ENCODE measurements around the gene ANO2. TPM values are rescaled to one million over a fixed set of nuclear protein-coding genes. Genes with fewer than 3 reads are reported as not detected.

ANO2 gene
- total and polyA plus RNA-seq, 2 experiments from 2014 or later = 2.3 to 4.6 TPM

GRCh38 chr12:5654019-5654418 is 291.0 kb downstream of the ANO2 start:
- Mint-ChIP-seq H3K9me3 (no peaks in the 10 kb centered on the region), H3K27ac (no peak overlapping the region), H3K27me3 (ENCODE audit: insufficient read depth, low read depth, poor library complexity) (no peaks in the 10 kb centered on the region), H3K36me3 (ENCODE audit: low read depth) (no peaks in the 10 kb centered on the region), H3K4me1 (no peaks in the 10 kb centered on the region), H3K4me3 (no peak overlapping the region)
- Histone ChIP-seq H3K4me1 (ENCODE audit: insufficient read depth) (no peaks in the 10 kb centered on the region), H3K9me2 (ENCODE audit: insufficient read depth) (no peaks in the 10 kb centered on the region; the same call in 1 of the 2 replicates), H3F3A (replicated peaks; ENCODE audit: low read depth) (no peaks in the 10 kb centered on the region), H3K79me2 (replicated peaks; ENCODE audit: insufficient read depth) (no peaks in the 10 kb centered on the region), H3K4me3 (no peak overlapping the region), H2AFZ (no peak overlapping the region), H3K27ac (ENCODE audit: low read depth) (no peak overlapping the region), H3K36me3 (ENCODE audit: insufficient read depth) (no peaks in the 10 kb centered on the region), H3K27me3 (ENCODE audit: insufficient read depth) (no peaks in the 10 kb centered on the region), H3K4me2 (no peak overlapping the region), H4K20me1 (replicated peaks; ENCODE audit: insufficient read depth) (no peaks in the 10 kb centered on the region)
- DNase-seq (ENCODE audit: low spot score) (no peak), ATAC-seq (no peak)
- no peak for TF ChIP-seq EZH2 (IDR thresholded peaks at IDR 0.05; ENCODE audit: low read depth, unreplicated experiment)

- Mint-ChIP-seq H3K9me3 (no peaks in the 10 kb centered on the region), H3K27me3 (ENCODE audit: insufficient read depth, low read depth, poor library complexity) (no peaks in the 10 kb centered on the region), H3K36me3 (ENCODE audit: low read depth) (no peaks in the 10 kb centered on the region), H3K4me1 (peaks cover 12% of the 10 kb centered on the region; the same call in 2 of the 3 replicates), H3K4me3 (no peak overlapping the region), H3K27ac (no peak overlapping the region)
- no peak overlapping the region for H2AFZ ChIP-seq
- H3K27me3 ChIP-seq (ENCODE audit: insufficient read depth) = no peaks in the 10 kb centered on the region
- H3F3A ChIP-seq (replicated peaks; ENCODE audit: low read depth) = no peaks in the 10 kb centered on the region
- H3K79me2 ChIP-seq (replicated peaks; ENCODE audit: insufficient read depth) = no peaks in the 10 kb centered on the region
- no peaks in the 10 kb centered on the region for H4K20me1 ChIP-seq (replicated peaks; ENCODE audit: insufficient read depth)
- DNase-seq (ENCODE audit: low spot score) (no peak), ATAC-seq (no peak)
- H3K27ac ChIP-seq (ENCODE audit: low read depth) = no peak overlapping the region
- no peak overlapping the region for H3K4me2 ChIP-seq
- H3K4me1 ChIP-seq (ENCODE audit: insufficient read depth) = no peaks in the 10 kb centered on the region
- no peaks in the 10 kb centered on the region for H3K36me3 ChIP-seq (ENCODE audit: insufficient read depth)
- no peaks in the 10 kb centered on the region; the same call in 1 of the 2 replicates for H3K9me2 ChIP-seq (ENCODE audit: insufficient read depth)
- TF ChIP-seq JUNB (IDR thresholded peaks at IDR 0.05; ENCODE audit: unreplicated experiment) = no peak
- TF ChIP-seq NANOG (IDR thresholded peaks at IDR 0.05; ENCODE audit: borderline replicate concordance) = no peak
- TF ChIP-seq ZNF331 (CRISPR knock-in tag; IDR thresholded peaks at IDR 0.05; ENCODE audit: low read depth) = no peak
- TF ChIP-seq STAT1 (IDR thresholded peaks at IDR 0.05; ENCODE audit: unreplicated experiment) = no peak
- no peak for TF ChIP-seq POLR2AphosphoS5 (IDR thresholded peaks at IDR 0.05; ENCODE audit: low read depth)
- TF ChIP-seq REST (IDR thresholded peaks at IDR 0.05; ENCODE audit: unreplicated experiment) = no peak
- TF ChIP-seq CREB1 (CRISPR knock-in tag; IDR thresholded peaks at IDR 0.05; ENCODE audit: low read depth) = no peak
- no peak for TF ChIP-seq ZNF114 (CRISPR knock-in tag; IDR thresholded peaks at IDR 0.05)
- TF ChIP-seq EZH2 (IDR thresholded peaks at IDR 0.05; ENCODE audit: low read depth, unreplicated experiment) = no peak
- H3K4me3 ChIP-seq = no peak overlapping the region
Measured at GRCh38 chr12:5650829-5651461, 294.1 kb downstream of the ANO2 start.

Measured in GM23338 (cell line).